ENCODE data around the gene CHST2.

The CHST2 gene

DNA sequence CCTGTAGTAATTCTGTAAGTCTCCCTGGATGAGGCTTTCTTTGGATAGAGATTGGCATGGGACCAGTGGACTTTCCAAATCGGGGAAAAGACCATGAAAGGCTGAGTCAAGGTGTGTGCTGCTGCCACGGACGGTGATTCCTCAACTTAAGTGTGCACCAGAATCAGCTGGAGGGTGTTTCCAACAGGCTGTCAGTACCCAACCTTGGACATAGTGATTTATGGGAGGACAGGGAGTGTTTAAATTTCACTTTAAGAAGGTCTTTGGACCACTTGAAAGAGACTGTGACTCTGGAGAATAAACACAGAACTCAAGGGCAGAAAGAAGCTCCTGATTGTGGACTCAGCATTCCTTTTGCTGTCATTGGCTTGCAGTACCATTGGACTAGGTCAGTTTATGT, 20.4 kb upstream of the CHST2 start:
- no peak for DNase-seq

DNA sequence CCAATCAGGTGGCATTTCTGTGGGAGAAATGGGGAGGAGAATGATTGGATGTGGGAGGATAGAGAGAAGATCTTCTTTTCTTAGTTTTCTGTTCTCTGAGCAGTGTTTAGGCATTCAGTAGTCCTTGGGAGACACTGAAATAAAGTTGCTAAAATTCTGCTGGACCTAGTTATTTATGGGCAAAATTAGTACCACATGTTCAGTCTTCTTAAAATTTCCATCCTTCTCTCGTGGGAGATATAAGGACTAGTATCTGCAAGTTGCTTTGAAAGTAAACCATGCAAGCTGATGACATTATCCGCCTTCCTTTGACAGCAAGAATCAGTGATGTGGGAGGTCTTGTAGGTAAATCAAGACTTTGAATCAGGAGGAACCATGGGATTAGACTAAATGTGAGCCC, 19.9 kb upstream of the CHST2 start:
- no peak for DNase-seq

DNA sequence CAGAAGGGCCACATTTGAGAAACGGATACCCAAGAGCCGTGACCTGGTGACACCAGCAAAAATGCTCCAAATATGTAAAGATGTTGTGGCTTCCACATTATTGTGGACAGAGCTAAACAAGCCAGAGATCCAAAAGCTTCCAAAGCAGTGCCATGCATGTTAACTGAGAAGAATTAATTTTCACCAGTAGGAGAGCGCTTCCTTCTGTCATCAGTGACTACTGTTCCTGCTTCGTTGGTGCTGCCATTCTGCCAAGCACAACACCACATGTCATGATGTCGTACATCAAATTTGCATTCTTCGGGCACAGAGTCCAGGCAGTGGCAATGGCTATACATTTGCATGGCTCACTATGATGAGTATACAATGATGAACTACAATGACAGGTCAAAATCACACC, 19.1 kb upstream of the CHST2 start:
- DNase-seq, result no peak

DNA sequence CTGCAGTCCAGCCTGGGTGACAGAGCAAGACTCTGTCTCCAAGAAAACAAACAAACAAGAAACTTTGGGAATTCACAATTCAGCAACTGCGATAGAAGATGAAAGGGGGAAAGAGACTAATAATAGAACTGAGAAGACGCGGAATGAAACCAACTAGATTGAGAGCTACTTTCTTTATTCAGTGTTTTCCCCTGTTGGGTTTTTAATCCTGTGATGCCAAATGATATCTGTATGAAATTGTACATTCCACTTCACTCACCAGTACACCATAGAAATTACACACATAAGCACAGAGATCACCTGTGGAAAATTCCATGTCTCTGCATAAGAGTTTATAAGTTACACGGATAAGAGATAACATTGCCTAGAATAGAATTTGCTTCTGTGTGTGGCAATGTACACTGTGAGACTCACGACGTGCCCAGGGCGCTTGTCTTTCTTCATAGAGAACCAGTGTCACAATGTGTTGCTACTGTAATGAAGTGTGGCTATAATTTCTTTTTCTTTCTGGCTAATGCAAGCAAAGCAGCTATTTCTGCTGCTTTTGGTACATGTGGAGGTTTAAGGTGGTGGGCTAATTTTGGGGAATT, 17.7 kb upstream of the CHST2 start:
- DNase-seq, result no peak

DNA sequence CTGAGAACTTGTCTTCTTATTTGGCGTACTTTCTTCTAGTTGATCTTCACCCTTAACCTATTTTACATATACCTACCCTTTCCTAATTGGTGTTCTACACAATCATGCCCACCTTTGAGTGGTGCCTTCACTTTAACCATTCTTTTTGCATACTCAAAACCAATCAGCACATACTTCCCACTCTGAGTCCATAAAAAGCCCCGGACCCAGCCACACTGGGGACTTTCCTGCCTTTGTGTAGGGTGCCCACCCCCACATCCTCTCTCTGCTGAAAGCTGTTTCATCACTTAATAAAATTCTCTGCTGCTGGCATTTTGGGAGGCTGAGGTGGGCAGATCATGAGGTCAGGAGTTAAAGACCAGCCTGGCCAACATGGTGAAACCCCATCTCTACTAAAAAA, 15.9 kb upstream of the CHST2 start:
- no peak for DNase-seq

DNA sequence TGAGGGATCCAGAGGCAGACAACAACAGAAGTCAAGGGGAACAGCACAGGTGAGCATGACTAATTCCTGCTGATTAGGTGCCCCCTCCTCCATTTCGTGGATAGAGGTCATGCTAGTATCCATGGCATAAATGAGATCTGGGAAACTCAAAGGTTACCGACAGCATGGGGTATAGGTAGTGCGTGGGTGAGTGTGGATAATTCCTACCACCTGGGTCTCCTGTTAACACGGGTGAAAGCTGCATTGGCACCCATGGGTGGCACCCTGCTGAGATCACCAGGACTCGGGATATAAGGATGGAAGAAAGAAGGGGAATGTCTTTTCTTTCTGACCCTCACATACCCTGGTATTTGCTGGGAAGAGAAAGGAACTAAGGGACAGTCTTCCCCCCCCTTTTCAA, 14.4 kb upstream of the CHST2 start:
- DNase-seq, result no peak

GRCh38 chr3:143109861-143110260, 9.7 kb upstream of the CHST2 start:
- no peak for DNase-seq

- DNase-seq, result no peak
These were observed 9.2 kb upstream of the CHST2 start for GRCh38 chr3:143110371-143110770.

- no peak for DNase-seq
These were observed 952 bp upstream of the CHST2 start for GRCh38 chr3:143118630-143119008.

DNA sequence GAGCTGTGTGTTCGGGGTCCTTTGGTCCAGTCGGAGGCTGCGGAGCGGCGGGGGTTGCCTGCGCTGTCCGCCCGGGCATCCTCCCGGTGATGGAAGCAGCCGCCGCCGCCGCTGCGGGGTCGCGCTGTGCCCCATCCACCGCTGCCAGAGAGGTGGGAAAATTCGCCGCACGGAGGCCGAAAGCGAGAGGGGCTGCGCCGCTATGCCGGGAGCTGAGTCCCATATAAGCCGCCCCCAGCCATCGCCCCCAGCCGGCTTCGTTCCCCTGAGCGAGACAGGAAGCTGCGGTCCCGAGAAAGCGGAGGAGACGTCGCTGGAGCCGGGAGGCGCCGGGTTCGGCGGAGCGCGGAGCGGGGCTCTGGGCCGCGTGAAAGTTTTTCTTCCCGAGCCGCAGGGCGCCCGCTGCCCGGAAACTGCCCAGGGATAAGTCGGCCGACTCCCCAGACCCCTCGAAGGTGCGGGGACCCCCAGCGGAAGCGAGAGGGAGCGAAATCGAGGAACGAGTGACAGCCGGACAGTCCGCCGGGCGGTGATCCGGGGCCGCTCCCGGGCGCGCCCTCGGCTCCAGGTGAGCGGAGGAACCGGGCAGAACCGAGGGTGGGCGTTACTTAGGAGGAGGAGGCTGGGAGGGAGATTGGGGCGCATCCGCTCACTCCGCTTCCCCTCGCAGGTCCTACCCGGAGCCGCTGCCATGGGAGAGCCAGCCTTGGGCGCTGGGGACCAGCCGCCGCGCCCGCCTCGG, 574 bp downstream of the CHST2 start:
- DNase-seq, result no peak

- DNase-seq, result no peak
These were observed 1.2 kb downstream of the CHST2 start for GRCh38 chr3:143120716-143121240.

DNA sequence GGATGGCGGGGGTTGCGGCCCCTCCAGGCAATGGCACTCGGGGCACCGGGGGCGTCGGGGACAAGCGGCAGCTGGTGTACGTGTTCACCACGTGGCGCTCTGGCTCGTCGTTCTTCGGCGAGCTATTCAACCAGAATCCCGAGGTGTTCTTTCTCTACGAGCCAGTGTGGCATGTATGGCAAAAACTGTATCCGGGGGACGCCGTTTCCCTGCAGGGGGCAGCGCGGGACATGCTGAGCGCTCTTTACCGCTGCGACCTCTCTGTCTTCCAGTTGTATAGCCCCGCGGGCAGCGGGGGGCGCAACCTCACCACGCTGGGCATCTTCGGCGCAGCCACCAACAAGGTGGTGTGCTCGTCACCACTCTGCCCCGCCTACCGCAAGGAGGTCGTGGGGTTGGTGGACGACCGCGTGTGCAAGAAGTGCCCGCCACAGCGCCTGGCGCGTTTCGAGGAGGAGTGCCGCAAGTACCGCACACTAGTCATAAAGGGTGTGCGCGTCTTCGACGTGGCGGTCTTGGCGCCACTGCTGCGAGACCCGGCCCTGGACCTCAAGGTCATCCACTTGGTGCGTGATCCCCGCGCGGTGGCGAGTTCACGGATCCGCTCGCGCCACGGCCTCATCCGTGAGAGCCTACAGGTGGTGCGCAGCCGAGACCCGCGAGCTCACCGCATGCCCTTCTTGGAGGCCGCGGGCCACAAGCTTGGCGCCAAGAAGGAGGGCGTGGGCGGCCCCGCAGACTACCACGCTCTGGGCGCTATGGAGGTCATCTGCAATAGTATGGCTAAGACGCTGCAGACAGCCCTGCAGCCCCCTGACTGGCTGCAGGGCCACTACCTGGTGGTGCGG, 1.9 kb downstream of the CHST2 start:
- no peak for DNase-seq

- no peak for DNase-seq
These were observed 2.5 kb downstream of the CHST2 start for GRCh38 chr3:143122089-143122430.

- DNase-seq, result no peak
These were observed 3.2 kb downstream of the CHST2 start for GRCh38 chr3:143122608-143123352.

DNA sequence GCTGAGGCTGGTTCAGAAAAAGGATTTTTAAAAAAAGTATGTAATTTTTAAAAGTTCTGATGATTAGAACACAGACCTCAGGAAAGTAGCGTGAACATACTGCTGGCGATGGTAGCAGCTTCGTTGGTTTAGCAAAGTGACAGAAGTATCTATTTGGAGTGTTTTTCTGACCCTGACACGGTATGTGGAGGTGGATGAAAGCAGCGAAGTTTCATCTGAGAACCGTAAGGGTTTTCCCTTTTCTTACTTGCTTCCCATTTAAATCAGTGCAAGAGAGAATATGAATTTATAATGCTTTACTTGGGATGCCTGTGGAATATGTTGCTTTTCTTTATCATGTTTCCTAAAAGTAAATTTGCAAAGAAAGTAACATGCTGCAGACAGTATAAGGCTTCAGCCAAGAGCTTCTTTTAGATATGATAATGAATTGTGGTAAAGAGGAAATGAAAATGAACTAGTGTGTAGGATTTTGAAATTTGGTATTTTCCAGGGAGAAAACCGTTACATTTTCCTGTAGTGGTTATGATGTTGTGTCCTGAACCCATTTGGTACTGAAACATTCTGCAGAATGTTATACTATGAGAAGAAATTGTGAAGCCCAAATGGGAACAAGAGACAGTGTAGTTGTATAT, 3.9 kb downstream of the CHST2 start:
- no peak for DNase-seq

DNA sequence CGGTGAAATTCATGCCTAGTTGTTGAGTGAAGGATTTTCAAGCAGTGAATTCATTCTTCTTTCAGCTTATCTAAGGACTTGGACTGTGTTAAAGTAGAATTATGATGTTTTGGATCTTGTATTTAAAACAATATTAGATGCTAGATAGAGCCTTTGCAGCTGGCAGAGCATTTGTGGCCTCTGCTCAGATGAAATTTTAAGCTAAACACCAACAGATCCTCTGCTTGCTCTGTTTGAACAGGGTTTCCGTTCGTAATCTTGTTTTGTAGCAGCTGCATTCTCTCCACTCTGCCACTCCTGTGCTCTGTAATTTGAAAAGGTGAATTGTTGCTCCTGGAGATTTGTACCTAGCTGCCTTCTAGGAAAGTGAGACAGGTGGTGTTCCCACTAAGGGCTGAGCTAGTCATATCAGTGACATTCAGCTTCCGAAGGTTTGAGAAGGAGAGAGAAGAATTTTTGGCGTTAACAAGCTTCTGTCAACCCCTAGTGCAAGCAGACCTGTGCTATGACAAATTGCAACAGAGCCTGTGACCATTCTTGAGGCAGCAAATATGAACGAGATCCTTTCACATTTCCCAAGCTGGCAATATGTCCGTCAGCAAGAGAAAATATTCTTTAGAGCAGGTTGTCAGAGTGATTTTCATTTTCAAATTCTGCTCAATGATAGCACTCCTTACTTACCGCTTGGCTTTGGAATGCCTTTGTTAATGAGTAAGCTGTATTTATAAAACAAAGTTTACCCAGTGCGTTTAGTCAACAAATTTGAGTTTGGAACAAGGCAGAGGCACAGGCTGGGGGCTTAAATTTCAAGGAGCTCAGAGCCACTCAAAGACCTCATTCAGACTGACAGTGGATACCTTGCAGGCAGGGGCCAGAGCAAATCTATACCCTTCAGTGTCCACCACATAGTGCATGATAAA, 5.3 kb downstream of the CHST2 start:
- no peak for DNase-seq

DNA sequence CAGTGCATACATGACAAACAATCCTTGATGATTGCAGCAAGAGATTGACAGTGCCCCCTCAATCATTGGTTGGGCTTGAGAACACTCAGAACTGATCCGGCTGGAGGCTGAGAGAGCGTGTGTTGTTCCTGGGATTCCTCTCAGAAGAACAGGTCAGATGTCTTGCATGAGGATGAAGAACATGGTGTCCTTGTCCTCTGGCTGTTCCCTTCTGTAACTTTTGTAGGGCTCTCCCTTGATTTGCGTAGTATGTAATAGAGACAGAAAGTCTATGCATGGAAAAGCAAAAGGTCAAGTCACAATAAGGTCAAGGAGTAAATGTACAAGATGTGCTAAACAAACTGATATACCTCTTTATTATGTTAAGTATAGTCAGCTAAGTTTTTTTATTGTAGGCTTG, 8.2 kb downstream of the CHST2 start:
- no peak for DNase-seq

DNA sequence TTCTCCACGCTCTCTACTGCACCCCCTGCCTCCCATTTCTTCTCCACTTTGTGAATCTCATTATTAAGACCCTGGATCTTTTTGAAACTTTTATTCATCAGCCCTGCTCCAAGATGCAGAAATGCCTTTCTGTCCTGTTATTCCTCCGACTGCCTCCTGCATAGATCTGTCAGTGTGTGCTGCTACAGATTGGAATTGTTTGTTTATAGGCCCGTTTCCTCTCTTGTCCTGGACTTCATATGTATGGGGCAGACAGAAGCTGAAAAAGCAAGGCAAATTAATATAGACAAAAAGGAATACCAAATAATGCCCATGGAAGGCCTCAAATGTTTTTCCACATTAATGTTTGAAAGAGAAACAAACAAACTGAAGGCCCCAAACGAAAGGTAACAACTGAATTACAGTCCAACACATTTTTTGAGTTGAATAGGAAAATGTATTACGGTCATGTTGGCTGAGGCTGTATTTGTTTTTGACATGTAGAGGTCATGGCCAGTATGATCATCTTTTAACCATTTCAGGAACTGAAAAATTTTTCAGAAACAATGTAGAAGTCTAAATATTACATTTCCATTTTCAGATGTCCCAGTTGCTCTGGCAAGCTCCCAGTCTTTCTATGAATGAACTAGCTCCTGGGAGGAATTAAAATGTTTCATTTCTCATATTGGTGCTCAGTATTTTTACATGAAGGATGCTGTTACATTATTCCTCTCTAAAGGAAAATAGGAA, 8.8 kb downstream of the CHST2 start:
- DNase-seq, result no peak

- DNase-seq, result no peak
These were observed 12.8 kb downstream of the CHST2 start for GRCh38 chr3:143132246-143132980.

DNA sequence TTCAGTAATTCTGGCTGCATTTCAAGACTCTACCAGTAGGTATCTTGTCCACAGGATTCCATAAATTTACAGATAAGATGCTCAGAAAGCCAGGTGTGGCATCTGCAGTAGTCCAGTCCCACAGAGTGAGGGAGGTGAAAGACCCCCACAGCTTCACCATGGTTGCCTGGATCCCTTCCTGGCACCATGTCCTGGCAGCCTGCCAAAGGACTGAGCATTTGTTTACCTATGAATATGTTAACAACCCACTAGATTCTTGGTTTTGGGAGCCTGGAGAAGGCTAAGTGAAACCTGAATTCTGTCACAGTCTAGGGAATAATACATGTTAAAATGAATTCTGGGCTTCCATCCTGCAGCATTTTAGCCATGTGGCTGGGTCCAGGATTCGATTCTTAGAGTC, 14.9 kb downstream of the CHST2 start:
- DNase-seq, result no peak

Measured in cerebellar nuclear complex (tissue), 1 donor.